H9 (cell line): ENCODE results near the gene CD226. TPM values are rescaled to one million over a fixed set of nuclear protein-coding genes. Genes with fewer than 3 reads are reported as not detected.

Experiments used
- DNase-seq: peaks from one replicate; pipeline ENCODE4 v3.0.0-alpha.2; 2017
- H2AFZ ChIP-seq: one replicate; pipeline ENCODE4 v1.6.1; 2013; ENCODE audit warnings: mild to moderate bottlenecking, low read length, control low read depth, moderate library complexity
- H2AK5ac ChIP-seq: 2 replicates; pipeline ENCODE4 v1.6.1; 2013; ENCODE audit warnings: low read length, control low read depth, mixed read lengths; ENCODE audit not compliant: insufficient read length
- H2BK120ac ChIP-seq: one replicate; pipeline ENCODE4 v1.6.1; 2013; ENCODE audit warnings: low read depth, mild to moderate bottlenecking, low read length, control low read depth, inconsistent platforms; ENCODE audit not compliant: poor library complexity, severe bottlenecking
- H2BK12ac ChIP-seq: 2 replicates; pipeline ENCODE4 v1.6.1; 2013; ENCODE audit warnings: low read length, control low read depth, mixed read lengths, low read depth; ENCODE audit not compliant: insufficient read length
- H2BK15ac ChIP-seq: 2 replicates; pipeline ENCODE4 v1.6.1; 2013; ENCODE audit warnings: low read depth, low read length, control low read depth
- H2BK20ac ChIP-seq: one replicate; pipeline ENCODE4 v1.6.1; 2013; ENCODE audit warnings: low read depth, mild to moderate bottlenecking, low read length, control low read depth, inconsistent platforms; ENCODE audit not compliant: poor library complexity, severe bottlenecking
- H2BK5ac ChIP-seq: 2 replicates; pipeline ENCODE4 v1.6.1; 2013; ENCODE audit warnings: low read length, control low read depth, mixed read lengths; ENCODE audit not compliant: insufficient read length
- H3K14ac ChIP-seq: 2 replicates; pipeline ENCODE4 v1.6.1; 2013; ENCODE audit warnings: low read length, control low read depth; ENCODE audit not compliant: insufficient read depth
- H3K18ac ChIP-seq: 2 replicates; pipeline ENCODE4 v1.6.1; 2013; ENCODE audit warnings: low read depth, mild to moderate bottlenecking, mixed read lengths, low read length, control low read depth; ENCODE audit not compliant: insufficient read length
- H3K23ac ChIP-seq: 2 replicates; pipeline ENCODE4 v1.6.1; 2013; ENCODE audit warnings: low read length, control low read depth, mixed read lengths, low read depth; ENCODE audit not compliant: insufficient read length
- H3K23me2 ChIP-seq: 2 replicates; pipeline ENCODE4 v1.6.1; 2013; ENCODE audit warnings: low read depth, mild to moderate bottlenecking, mixed read lengths, low read length, control low read depth; ENCODE audit not compliant: insufficient read length, poor library complexity, severe bottlenecking
- H3K27ac ChIP-seq: 2 replicates; pipeline ENCODE4 v1.5.1; 2013; ENCODE audit warnings: low read length, control low read depth, mixed read lengths, low read depth; ENCODE audit not compliant: insufficient read length
- H3K27me3 ChIP-seq: 2 replicates; pipeline ENCODE4 v1.6.1; 2013; ENCODE audit warnings: low read length, control low read depth, inconsistent platforms; ENCODE audit not compliant: insufficient read depth
- H3K4ac ChIP-seq: 2 replicates; pipeline ENCODE4 v1.6.1; 2013; ENCODE audit warnings: low read depth, mild to moderate bottlenecking, control low read depth, inconsistent platforms, low read length, moderate library complexity
- H3K4me1 ChIP-seq: 2 replicates; pipeline ENCODE4 v1.6.1; 2013; ENCODE audit warnings: low read length, control low read depth, inconsistent platforms; ENCODE audit not compliant: insufficient read depth
- H3K4me2 ChIP-seq: 2 replicates; pipeline ENCODE4 v1.6.1; 2013; ENCODE audit warnings: low read length, control low read depth, mixed read lengths; ENCODE audit not compliant: insufficient read length, insufficient read depth
- H3K56ac ChIP-seq: 2 replicates; pipeline ENCODE4 v1.6.1; 2013; ENCODE audit warnings: low read depth, mild to moderate bottlenecking, mixed read lengths, low read length, control low read depth; ENCODE audit not compliant: insufficient read length
- H3K79me1 ChIP-seq: 2 replicates; pipeline ENCODE4 v1.6.1; 2013; ENCODE audit warnings: low read depth, mild to moderate bottlenecking, moderate library complexity, low read length, control low read depth, inconsistent platforms; ENCODE audit not compliant: insufficient read depth, poor library complexity, severe bottlenecking
- H3K79me2 ChIP-seq: 2 replicates; pipeline ENCODE4 v1.6.1; 2013; ENCODE audit warnings: low read length, control low read depth, inconsistent platforms; ENCODE audit not compliant: insufficient read depth
- H3K9ac ChIP-seq: 2 replicates; pipeline ENCODE4 v1.6.1; 2013; ENCODE audit warnings: low read length, control low read depth, mixed read lengths; ENCODE audit not compliant: insufficient read length; ENCODE audit errors: extremely low read depth
- H3K9me3 ChIP-seq: one replicate; pipeline ENCODE4 v1.6.1; 2013; ENCODE audit warnings: low read depth, low read length, inconsistent platforms; ENCODE audit not compliant: control insufficient read depth
- H3T11ph ChIP-seq: one replicate; pipeline ENCODE4 v1.6.1; 2013; ENCODE audit warnings: mild to moderate bottlenecking, low read length, control low read depth, inconsistent platforms
- H4K20me1 ChIP-seq: one replicate; pipeline ENCODE4 v1.6.1; 2013; ENCODE audit not compliant: control insufficient read depth, insufficient read length, insufficient read depth
- H4K5ac ChIP-seq: 2 replicates; pipeline ENCODE4 v1.6.1; 2013; ENCODE audit warnings: low read depth, mild to moderate bottlenecking, mixed read lengths, low read length, control low read depth; ENCODE audit not compliant: insufficient read length
- H4K8ac ChIP-seq: replicated peaks from 2 replicates; pipeline ENCODE4 v1.6.1; 2013; ENCODE audit warnings: low read length, control low read depth, mixed read lengths, low read depth; ENCODE audit not compliant: insufficient read length
- H4K91ac ChIP-seq: 2 replicates; pipeline ENCODE4 v1.6.1; 2013; ENCODE audit warnings: low read depth, mild to moderate bottlenecking, moderate library complexity, mixed read lengths, low read length, control low read depth; ENCODE audit not compliant: insufficient read length
- H3K27ac Mint-ChIP-seq, 3 experiments: 2 replicates in 2 of 3; 3 replicates in 1 of 3; pipeline ENCODE4 v1.8.0; 2020 to 2021; ENCODE audit warnings: mixed read lengths in 3 of 3, mild to moderate bottlenecking in 1 of 3, moderate library complexity in 1 of 3
- H3K27me3 Mint-ChIP-seq: 2 replicates; pipeline ENCODE4 v1.8.0; 2021; ENCODE audit warnings: low read depth, mild to moderate bottlenecking, moderate library complexity, mixed read lengths
- H3K36me3 Mint-ChIP-seq, 3 experiments: 2 replicates in 2 of 3; 3 replicates in 1 of 3; pipeline ENCODE4 v1.8.0; 2020 to 2021; ENCODE audit warnings: low read depth in 3 of 3, mixed read lengths in 3 of 3; ENCODE audit not compliant: insufficient read depth in 1 of 3
- H3K4me1 Mint-ChIP-seq, 2 experiments: 2 replicates each; pipeline ENCODE4 v1.8.0; 2020; ENCODE audit warnings: mixed read lengths in 2 of 2
- H3K4me3 Mint-ChIP-seq, 2 experiments: 2 replicates in 1 of 2; 3 replicates in 1 of 2; pipeline ENCODE4 v1.8.0; 2020 to 2021; ENCODE audit warnings: mild to moderate bottlenecking in 2 of 2, mixed read lengths in 2 of 2, moderate library complexity in 1 of 2
- H3K9me3 Mint-ChIP-seq, 2 experiments: 2 replicates in 1 of 2; 3 replicates in 1 of 2; pipeline ENCODE4 v1.8.0; 2020; ENCODE audit warnings: mild to moderate bottlenecking in 2 of 2, mixed read lengths in 2 of 2, moderate library complexity in 1 of 2
- CTCF ChIP-seq: fragments of 200-600 bp; sonication (generic); conservative IDR thresholded peaks from 3 replicates; pipeline ENCODE4 v1.8.0; 2021; ENCODE audit warnings: antibody characterized with exemption, mild to moderate bottlenecking
- WGBS: extraction: QIAGEN DNeasy Blood & Tissue Kit; methylation state at CpG from one replicate; pipeline ENCODE4 v1.1.7; 2013; ENCODE audit warnings: missing lambda C conversion rate, low lambda C conversion rate, mixed read lengths; ENCODE audit not compliant: insufficient read length; ENCODE audit errors: extremely low coverage; 5-methylcytosine and 5-hydroxymethylcytosine counted together
- total RNA-seq: library from RNA; stranded (reverse); gene quantifications from 2 replicates; pipeline ENCODE4 v1.2.1, GENCODE V29; 2021

CD226 gene
- total RNA-seq, 1 experiment from 2014 or later: not detected

DNA sequence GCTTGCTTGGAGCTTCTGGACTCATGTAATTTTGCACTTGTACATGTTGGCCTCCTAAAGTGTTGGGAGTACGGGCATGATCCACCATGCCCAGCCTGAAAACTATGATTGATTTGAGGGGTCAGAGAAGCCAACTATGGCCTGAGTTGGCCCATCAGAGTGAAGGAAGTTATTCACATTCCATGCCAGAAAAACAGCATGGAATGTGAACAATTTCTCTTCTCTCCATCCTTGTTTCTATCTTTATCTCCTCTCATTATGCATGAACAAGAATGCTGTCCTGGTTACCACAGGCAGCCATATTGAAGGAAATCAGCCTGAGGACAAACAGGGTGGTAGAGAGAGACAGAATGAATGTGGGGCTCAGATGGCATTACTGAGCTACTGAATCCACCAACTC, 3.5 kb upstream of the CD226 start:
- 0 out of 5 replicates have a peak, but pooled peaks cover 0 to 3% of the 10 kb centered on the region in 2 experiments for H3K9me3 Mint-ChIP-seq
- H2BK120ac ChIP-seq: no peak overlapping the region
- H2BK15ac ChIP-seq: no peak overlapping the region
- no peaks in the 10 kb centered on the region for H3K27me3 Mint-ChIP-seq
- no peak overlapping the region for H3T11ph ChIP-seq
- H3K23ac ChIP-seq: no peak overlapping the region
- no peaks in the 10 kb centered on the region for H3K27me3 ChIP-seq
- H3K4me1 ChIP-seq: no peaks in the 10 kb centered on the region
- H2AK5ac ChIP-seq: no peak overlapping the region
- no peaks in the 10 kb centered on the region for H3K4me1 Mint-ChIP-seq
- H3K4ac ChIP-seq: no peak overlapping the region
- H4K8ac ChIP-seq: no peak overlapping the region
- H3K27ac ChIP-seq: no peak overlapping the region
- TF ChIP-seq CTCF: no peak
- no peak overlapping the region for H3K4me2 ChIP-seq
- no peak overlapping the region for H3K56ac ChIP-seq
- no peaks in the 10 kb centered on the region for H3K79me1 ChIP-seq
- no peak overlapping the region for H2BK12ac ChIP-seq
- H3K36me3 Mint-ChIP-seq: no peaks in the 10 kb centered on the region
- H3K18ac ChIP-seq: no peak overlapping the region
- H4K91ac ChIP-seq: no peak overlapping the region
- no peak for DNase-seq
- no peaks in the 10 kb centered on the region for H3K9me3 ChIP-seq
- no CpG with 5 or more reads among the region's 1 CpG for WGBS
- no peaks in the 10 kb centered on the region for H4K20me1 ChIP-seq
- H2BK5ac ChIP-seq: no peak overlapping the region
- H3K27ac Mint-ChIP-seq: peak overlapping the region in 1 of 3 experiments; percentile 12; a peak in 1 of 7 replicates
- H3K79me2 ChIP-seq: peaks cover 3% of the 10 kb centered on the region; the same call in 1 of the 2 replicates
- H3K9ac ChIP-seq: no peak overlapping the region
- no peak overlapping the region for H4K5ac ChIP-seq
- no peak overlapping the region for H2BK20ac ChIP-seq
- H3K23me2 ChIP-seq: no peaks in the 10 kb centered on the region
- H2AFZ ChIP-seq: no peak overlapping the region
- no peak overlapping the region for H3K4me3 Mint-ChIP-seq
- H3K14ac ChIP-seq: no peak overlapping the region
